Measurements from ENCODE around the gene APBB1IP. TPM values are rescaled to one million over a fixed set of nuclear protein-coding genes. Genes with fewer than 3 reads are reported as not detected.
A peak's percentile ranks its signal among the peaks of the same experiment; 100 is the strongest.
"Not testable (repeated sequence)": the region's sequence is repeated elsewhere in the genome, so short reads cannot be mapped to it uniquely, and the experiment has no call there.

Gene APBB1IP
- total and polyA plus RNA-seq, 9 of the 15 experiments (the other 6 are each of a cell fraction or from before 2014, with no cell fraction given) = 0.03 to 0.11 (median 0.06) TPM; not detected in 4

DNA sequence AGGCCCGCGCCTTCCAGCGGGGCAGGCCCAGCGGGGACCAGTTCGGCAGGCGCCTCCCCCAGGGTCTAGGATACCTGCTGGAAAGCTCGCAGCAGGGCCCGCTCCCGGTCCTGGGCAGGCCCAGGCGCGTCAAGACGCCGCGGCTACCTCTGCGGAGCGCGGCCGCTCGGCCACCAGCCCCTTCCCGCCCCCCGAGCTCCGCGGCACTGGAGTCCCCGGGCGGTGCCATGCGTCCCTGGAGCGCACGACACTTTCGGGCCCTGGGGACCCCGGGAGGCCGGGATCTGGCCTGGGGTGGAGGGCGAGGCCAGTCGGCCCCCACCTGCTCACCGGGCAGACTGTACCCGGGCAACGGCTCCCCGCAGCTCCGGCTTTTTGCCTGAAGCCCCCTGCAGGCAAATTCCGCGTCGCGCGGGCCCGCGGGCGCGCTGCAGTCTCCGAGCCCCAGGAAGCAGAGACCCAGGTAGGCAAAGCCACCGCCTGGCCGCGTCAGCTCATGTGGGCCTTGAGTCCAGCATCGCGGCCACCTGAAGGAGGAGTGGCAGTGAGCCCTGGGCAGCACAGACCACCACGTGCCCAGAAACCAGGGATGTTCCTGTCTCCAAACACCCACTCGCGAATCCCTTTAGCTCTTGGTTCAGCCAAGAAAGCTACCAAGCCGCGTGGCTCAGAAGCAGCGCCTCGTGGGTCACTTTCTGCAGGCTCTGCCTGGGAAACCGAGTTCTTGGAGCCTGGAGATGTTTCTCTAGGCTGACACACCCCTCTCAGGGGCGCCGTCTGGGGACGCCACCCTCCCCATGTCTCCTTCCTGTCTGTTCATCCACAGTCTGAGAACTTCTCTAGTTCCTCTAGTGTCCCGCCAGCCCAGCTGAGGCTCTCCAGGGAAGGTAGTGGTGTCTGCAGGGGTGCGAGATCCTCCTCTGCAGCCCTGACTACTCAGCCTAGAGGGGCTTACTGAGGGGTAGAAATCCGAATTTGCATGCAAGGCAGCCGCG is 46.1 kb upstream of the APBB1IP start (continued):
- TF ChIP-seq PCBP2 (IDR thresholded peaks at IDR 0.05; ENCODE audit: low read depth, low read length, poor library complexity, severe bottlenecking) = no peak
- TF ChIP-seq, protein P1, sequence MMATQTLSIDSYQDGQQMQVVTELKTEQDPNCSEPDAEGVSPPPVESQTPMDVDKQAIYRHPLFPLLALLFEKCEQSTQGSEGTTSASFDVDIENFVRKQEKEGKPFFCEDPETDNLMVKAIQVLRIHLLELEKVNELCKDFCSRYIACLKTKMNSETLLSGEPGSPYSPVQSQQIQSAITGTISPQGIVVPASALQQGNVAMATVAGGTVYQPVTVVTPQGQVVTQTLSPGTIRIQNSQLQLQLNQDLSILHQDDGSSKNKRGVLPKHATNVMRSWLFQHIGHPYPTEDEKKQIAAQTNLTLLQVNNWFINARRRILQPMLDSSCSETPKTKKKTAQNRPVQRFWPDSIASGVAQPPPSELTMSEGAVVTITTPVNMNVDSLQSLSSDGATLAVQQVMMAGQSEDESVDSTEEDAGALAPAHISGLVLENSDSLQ (IDR thresholded peaks at IDR 0.05) = no peak
- TF ChIP-seq, protein P2, sequence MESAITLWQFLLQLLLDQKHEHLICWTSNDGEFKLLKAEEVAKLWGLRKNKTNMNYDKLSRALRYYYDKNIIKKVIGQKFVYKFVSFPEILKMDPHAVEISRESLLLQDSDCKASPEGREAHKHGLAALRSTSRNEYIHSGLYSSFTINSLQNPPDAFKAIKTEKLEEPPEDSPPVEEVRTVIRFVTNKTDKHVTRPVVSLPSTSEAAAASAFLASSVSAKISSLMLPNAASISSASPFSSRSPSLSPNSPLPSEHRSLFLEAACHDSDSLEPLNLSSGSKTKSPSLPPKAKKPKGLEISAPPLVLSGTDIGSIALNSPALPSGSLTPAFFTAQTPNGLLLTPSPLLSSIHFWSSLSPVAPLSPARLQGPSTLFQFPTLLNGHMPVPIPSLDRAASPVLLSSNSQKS (CRISPR knock-in tag; IDR thresholded peaks at IDR 0.05) = no peak

DNA sequence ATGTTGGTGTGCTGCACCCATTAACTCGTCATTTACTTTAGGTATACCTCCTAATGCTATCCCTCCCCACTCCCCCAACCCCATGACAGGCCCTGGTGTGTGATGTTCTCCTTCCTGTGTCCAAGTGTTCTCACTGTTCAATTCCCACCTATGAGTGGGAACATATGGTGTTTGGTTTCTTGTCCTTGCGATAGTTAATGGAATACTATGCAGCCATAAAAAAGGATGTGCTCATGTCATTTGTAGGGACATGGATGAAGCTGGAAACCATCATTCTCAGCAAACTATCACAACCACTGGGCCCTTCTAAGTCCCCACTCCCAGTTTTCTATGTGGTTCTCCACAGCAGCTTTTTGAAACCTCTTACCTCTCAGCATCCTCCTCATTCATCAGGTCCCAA is 39.8 kb upstream of the APBB1IP start:
- H3K27ac ChIP-seq (ENCODE audit: extremely low read depth, low read depth, low read length); H4K20me1 ChIP-seq (replicated peaks; ENCODE audit: control insufficient read depth, insufficient read depth, low read length); CTCF ChIA-PET (ENCODE audit: low intra/inter-chr PET ratio); H3K4me1 ChIP-seq (replicated peaks in 1 of 2; ENCODE audit: control insufficient read depth in 2 of 2, insufficient read depth in 2 of 2, low read length in 2 of 2); H3K9me3 ChIP-seq (replicated peaks; ENCODE audit: control insufficient read depth, insufficient read depth, low read depth, low read length); H3K79me2 ChIP-seq (ENCODE audit: control insufficient read depth, insufficient read depth, low read length); FAIRE-seq; intact Hi-C loops (cut with micrococcal nuclease); in situ Hi-C loops (cut with MboI); H3K9me1 ChIP-seq (ENCODE audit: control insufficient read depth, insufficient read depth, low read length); H3K36me3 ChIP-seq (ENCODE audit: control insufficient read depth, insufficient read depth, low read length); BruUV-seq (replicated peaks); POLR2A ChIA-PET; H2AFZ ChIP-seq (ENCODE audit: low read depth, low read length); H3K9ac ChIP-seq (ENCODE audit: insufficient read depth in 1 of 2, low read depth in 2 of 2, low read length in 2 of 2); H3K4me3 ChIP-seq; ATAC-seq; DNase-seq (ENCODE audit: extremely low read depth in 1 of 4, low spot score in 3 of 4); H3K4me2 ChIP-seq (ENCODE audit: insufficient read depth, low read length); H3K27me3 ChIP-seq (ENCODE audit: control insufficient read depth in 2 of 2, insufficient read depth in 2 of 2, low read length in 2 of 2): not testable (repeated sequence)
- peak; percentile 66 for TF ChIP-seq ZNF146 (CRISPR knock-in tag; IDR thresholded peaks at IDR 0.05; ENCODE audit: unreplicated experiment)
- 4% methylated on average over 2 of the region's 2 CpGs for WGBS (ENCODE audit: insufficient coverage, low coverage, missing lambda C conversion rate)

Measured in K562 (cell line).